Loucy (cell line): Measurements from ENCODE around the gene TCERG1.
"Not testable (repeated sequence)": the region's sequence is repeated elsewhere in the genome, so short reads cannot be mapped to it uniquely, and the experiment has no call there.

ENCODE experiments used
- H2AFZ ChIP-seq: fragments of 200-600 bp; sonication (generic); 2 replicates; pipeline ENCODE4 v1.6.0; 2016; ENCODE audit warnings: antibody characterized with exemption, mild to moderate bottlenecking, low read length, moderate library complexity
- H3F3A ChIP-seq: fragments of 200-600 bp; 2 replicates; pipeline ENCODE4 v1.6.0; 2016; ENCODE audit warnings: antibody characterized with exemption, low read depth, mild to moderate bottlenecking
- H3K27me3 ChIP-seq: fragments of 200-600 bp; sonication (generic); 2 replicates; pipeline ENCODE4 v1.6.1; 2014; ENCODE audit warnings: low read length, mild to moderate bottlenecking; ENCODE audit not compliant: insufficient read depth, poor library complexity, severe bottlenecking
- H3K36me3 ChIP-seq: fragments of 200-600 bp; sonication (generic); 2 replicates; pipeline ENCODE4 v1.6.1; 2016; ENCODE audit warnings: low read length; ENCODE audit not compliant: insufficient read depth
- H3K4me1 ChIP-seq: fragments of 200-600 bp; sonication (generic); 2 replicates; pipeline ENCODE4 v1.5.1; 2014; ENCODE audit warnings: low read length, mild to moderate bottlenecking; ENCODE audit not compliant: insufficient read depth, poor library complexity, severe bottlenecking
- H3K4me2 ChIP-seq: fragments of 200-600 bp; sonication (generic); 2 replicates; pipeline ENCODE4 v1.6.0; 2014; ENCODE audit warnings: antibody characterized with exemption, low read length, low read depth, mild to moderate bottlenecking; ENCODE audit not compliant: poor library complexity, severe bottlenecking
- H3K4me3 ChIP-seq: fragments of 200-600 bp; sonication (generic); 2 replicates; pipeline ENCODE4 v1.5.1; 2014; ENCODE audit warnings: low read length, mild to moderate bottlenecking, mixed read lengths; ENCODE audit not compliant: poor library complexity, severe bottlenecking
- H3K79me2 ChIP-seq: fragments of 200-600 bp; sonication (generic); 2 replicates; pipeline ENCODE4 v1.6.1; 2014; ENCODE audit warnings: low read length; ENCODE audit not compliant: insufficient read depth
- H3K9ac ChIP-seq: fragments of 200-600 bp; sonication (generic); 2 replicates; pipeline ENCODE4 v1.6.0; 2014; ENCODE audit warnings: mild to moderate bottlenecking, low read depth, low read length, moderate library complexity; ENCODE audit not compliant: poor library complexity, severe bottlenecking
- H3K9me2 ChIP-seq: fragments of 200-600 bp; sonication (generic); replicated peaks from 2 replicates; pipeline ENCODE4 v1.6.1; 2016; ENCODE audit warnings: low read depth, low read length, mixed read lengths
- H3K9me3 ChIP-seq: fragments of 200-600 bp; sonication (generic); 2 replicates; pipeline ENCODE4 v1.6.1; 2014; ENCODE audit warnings: mild to moderate bottlenecking, antibody characterized with exemption, low read length, low read depth; ENCODE audit not compliant: insufficient read depth
- H4K20me1 ChIP-seq: fragments of 200-600 bp; sonication (generic); 2 replicates; pipeline ENCODE4 v1.6.0; 2014; ENCODE audit warnings: antibody characterized with exemption, low read length, mild to moderate bottlenecking; ENCODE audit not compliant: insufficient read depth, poor library complexity, severe bottlenecking
- EZH2phosphoT487 ChIP-seq: fragments of 200-600 bp; IDR thresholded peaks from 2 replicates; pipeline ENCODE4 v1.6.1; 2018; ENCODE audit warnings: antibody characterized with exemption, mild to moderate bottlenecking, moderate library complexity, borderline replicate concordance
- TF ChIP-seq, protein P1 (sequence below): fragments of 200-600 bp; sonication (generic); conservative IDR thresholded peaks from 2 replicates; pipeline ENCODE4 v1.5.1; 2014; ENCODE audit warnings: mild to moderate bottlenecking, antibody characterized with exemption, low read length

The TCERG1 gene

DNA sequence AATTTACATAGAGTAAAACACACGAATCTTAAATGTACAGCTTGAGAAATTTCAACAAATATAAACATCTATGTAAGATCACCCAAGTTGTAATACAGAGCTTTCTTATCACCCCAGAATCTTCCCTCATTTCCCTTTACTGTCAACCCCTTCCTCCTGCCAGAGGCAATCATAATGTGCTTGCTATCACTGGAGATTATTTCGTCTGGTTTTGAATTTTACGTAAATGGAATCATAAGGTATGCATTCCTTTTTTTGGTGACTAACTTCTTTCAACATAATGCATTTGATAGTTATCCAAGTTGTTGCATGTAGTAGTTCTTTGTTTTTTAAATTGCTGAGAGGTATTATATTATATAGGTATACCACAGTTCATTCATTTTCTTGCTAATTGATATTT, 106.3 kb downstream of the TCERG1 start:
- H3K79me2 ChIP-seq, result no peaks in the 10 kb centered on the region

DNA sequence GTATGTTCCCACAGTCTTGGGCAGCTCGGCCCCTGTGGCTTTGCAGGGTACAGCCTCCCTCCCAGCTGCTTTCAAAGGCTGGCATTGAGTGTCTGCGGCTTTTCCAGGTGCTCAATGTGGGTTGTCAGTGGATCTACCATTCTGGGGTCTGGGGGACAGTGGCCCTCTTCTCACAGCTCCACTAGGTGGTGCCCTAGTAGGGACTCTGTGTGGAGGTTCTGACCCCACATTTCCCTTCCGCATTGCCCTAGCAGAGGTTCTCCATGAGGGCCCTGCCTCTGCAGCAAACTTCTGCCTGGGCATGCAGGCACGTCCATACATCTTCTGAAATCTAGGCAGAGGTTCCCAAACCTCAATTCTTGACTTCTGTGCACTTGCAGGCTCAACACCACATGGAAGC, 109.8 kb downstream of the TCERG1 start:
- TF ChIP-seq, protein P1, sequence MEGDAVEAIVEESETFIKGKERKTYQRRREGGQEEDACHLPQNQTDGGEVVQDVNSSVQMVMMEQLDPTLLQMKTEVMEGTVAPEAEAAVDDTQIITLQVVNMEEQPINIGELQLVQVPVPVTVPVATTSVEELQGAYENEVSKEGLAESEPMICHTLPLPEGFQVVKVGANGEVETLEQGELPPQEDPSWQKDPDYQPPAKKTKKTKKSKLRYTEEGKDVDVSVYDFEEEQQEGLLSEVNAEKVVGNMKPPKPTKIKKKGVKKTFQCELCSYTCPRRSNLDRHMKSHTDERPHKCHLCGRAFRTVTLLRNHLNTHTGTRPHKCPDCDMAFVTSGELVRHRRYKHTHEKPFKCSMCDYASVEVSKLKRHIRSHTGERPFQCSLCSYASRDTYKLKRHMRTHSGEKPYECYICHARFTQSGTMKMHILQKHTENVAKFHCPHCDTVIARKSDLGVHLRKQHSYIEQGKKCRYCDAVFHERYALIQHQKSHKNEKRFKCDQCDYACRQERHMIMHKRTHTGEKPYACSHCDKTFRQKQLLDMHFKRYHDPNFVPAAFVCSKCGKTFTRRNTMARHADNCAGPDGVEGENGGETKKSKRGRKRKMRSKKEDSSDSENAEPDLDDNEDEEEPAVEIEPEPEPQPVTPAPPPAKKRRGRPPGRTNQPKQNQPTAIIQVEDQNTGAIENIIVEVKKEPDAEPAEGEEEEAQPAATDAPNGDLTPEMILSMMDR, result peak; percentile 28; the same call in 1 of the 2 replicates
- not testable (repeated sequence) for H3K4me3 ChIP-seq, H3K9me3 ChIP-seq, H3K9me2 ChIP-seq, H3K36me3 ChIP-seq, H4K20me1 ChIP-seq, H3F3A ChIP-seq, H3K79me2 ChIP-seq, H3K27me3 ChIP-seq, H3K4me2 ChIP-seq, H3K4me1 ChIP-seq, H3K9ac ChIP-seq, H2AFZ ChIP-seq

More for the DNA sequence above, 106.3 kb downstream of the TCERG1 start:
- H3K9me2 ChIP-seq, result no peaks in the 10 kb centered on the region
- no peaks in the 10 kb centered on the region for H4K20me1 ChIP-seq
- no peaks in the 10 kb centered on the region for H3K4me1 ChIP-seq
- no peaks in the 10 kb centered on the region for H3K27me3 ChIP-seq
- H2AFZ ChIP-seq, result no peak overlapping the region
- H3K9ac ChIP-seq, result no peak overlapping the region
- no peaks in the 10 kb centered on the region for H3K36me3 ChIP-seq
- H3K9me3 ChIP-seq, result no peaks in the 10 kb centered on the region
- no peak overlapping the region for H3K4me2 ChIP-seq
- H3F3A ChIP-seq, result no peaks in the 10 kb centered on the region
- H3K4me3 ChIP-seq, result no peak overlapping the region
- TF ChIP-seq, protein P1, result no peak
- TF ChIP-seq EZH2phosphoT487, result no peak

DNA sequence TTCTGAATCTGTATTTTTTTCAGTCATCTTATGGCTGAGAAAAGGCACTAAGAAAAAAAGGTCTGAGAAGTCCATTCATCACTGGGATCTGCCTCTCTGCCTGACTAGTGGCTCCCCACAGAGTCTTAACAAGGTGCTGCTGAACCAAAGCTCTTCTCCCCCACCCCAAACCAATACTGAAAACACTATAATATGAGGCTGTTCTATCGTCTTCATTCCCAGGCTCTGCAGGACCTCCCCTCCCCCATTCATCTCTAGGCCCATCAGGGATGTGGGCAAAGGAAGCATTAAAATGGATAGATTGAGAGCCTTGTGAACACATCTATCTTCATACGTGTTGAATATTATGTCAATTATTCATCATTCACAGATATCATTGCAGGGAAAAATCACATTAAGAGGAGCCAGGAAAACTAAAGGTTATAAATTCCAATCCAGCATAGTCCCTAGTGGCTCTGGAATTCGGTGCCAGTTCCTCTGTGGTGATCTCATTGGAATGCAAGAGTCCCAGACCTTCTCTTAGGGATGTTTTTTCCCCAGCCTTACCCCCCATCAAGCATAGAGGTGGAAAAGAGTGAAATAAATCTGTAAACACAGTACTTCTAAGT, 113.2 kb downstream of the TCERG1 start:
- Histone ChIP-seq H3K36me3 (no peaks in the 10 kb centered on the region), H3K9me2 (no peaks in the 10 kb centered on the region), H3K9ac (no peak overlapping the region), H2AFZ (no peak overlapping the region), H3K4me1 (no peaks in the 10 kb centered on the region), H3K9me3 (no peaks in the 10 kb centered on the region), H3K4me3 (no peak overlapping the region), H4K20me1 (no peaks in the 10 kb centered on the region), H3K79me2 (no peaks in the 10 kb centered on the region), H3K27me3 (no peaks in the 10 kb centered on the region), H3F3A (no peaks in the 10 kb centered on the region), H3K4me2 (no peak overlapping the region)
- no peak for TF ChIP-seq EZH2phosphoT487
- TF ChIP-seq, protein P1, result no peak
